ENCODE results near the gene CDCA3. TPM values are rescaled to one million over a fixed set of nuclear protein-coding genes. Genes with fewer than 3 reads are reported as not detected.

The CDCA3 gene
- total and polyA plus RNA-seq, 2 donors (not counting 1 experiment from before 2014, with no cell fraction given): 1.6 to 2.3 TPM

GRCh38 chr12:6899837-6900519, 48.9 kb upstream of the CDCA3 start:
- POLR2A ChIA-PET: no interaction called here
- TF ChIP-seq EZH2 (IDR thresholded peaks at IDR 0.05; ENCODE audit: borderline replicate concordance, insufficient read depth, low read depth, low read length, poor library complexity, severe bottlenecking) (no peak), CTCF (IDR thresholded peaks at IDR 0.05) (no peak)
- H3K27ac Mint-ChIP-seq: no peak overlapping the region
- H3K27me3 Mint-ChIP-seq: no peaks in the 10 kb centered on the region
- Histone ChIP-seq H3K27me3 (replicated peaks in 1 of 4; ENCODE audit: control extremely low read depth in 1 of 4, control insufficient read depth in 3 of 4, insufficient read depth in 4 of 4, low read length in 3 of 4) (no peaks in the 10 kb centered on the region), H2AFZ (ENCODE audit: insufficient read depth, low read depth, low read length, poor library complexity, severe bottlenecking) (peak overlapping the region; percentile 16), H3K27ac (ENCODE audit: low read length in 2 of 2) (no peak overlapping the region), H3K4me1 (ENCODE audit: control insufficient read depth in 2 of 2, insufficient read depth in 2 of 2, low read length in 2 of 2) (peaks cover 10 to 18% of the 10 kb centered on the region in 2 donors), H3K9me3 (ENCODE audit: control extremely low read depth in 1 of 3, control insufficient read depth in 2 of 3, insufficient read depth in 1 of 3, low read length in 2 of 3) (no peaks in the 10 kb centered on the region), H3K79me2 (ENCODE audit: control insufficient read depth, insufficient read depth, low read length) (no peaks in the 10 kb centered on the region), H3K36me3 (replicated peaks in 1 of 2; ENCODE audit: control extremely low read depth in 1 of 2, control insufficient read depth in 1 of 2, extremely low read depth in 1 of 2, insufficient read depth in 2 of 2, low read length in 1 of 2) (no peaks in the 10 kb centered on the region), H3K4me3 (ENCODE audit: control extremely low read depth in 1 of 5, extremely low read depth in 1 of 5, insufficient read depth in 1 of 5, low read depth in 2 of 5, low read length in 4 of 5) (no peak overlapping the region), H3K9ac (ENCODE audit: low read length) (no peak overlapping the region), H3K4me2 (replicated peaks; ENCODE audit: low read depth, low read length, poor library complexity, severe bottlenecking) (no peak overlapping the region), H4K20me1 (ENCODE audit: control insufficient read depth, insufficient read depth, low read length, poor library complexity, severe bottlenecking) (no peaks in the 10 kb centered on the region)
- H3K4me3 Mint-ChIP-seq: no peak overlapping the region
- ATAC-seq (ENCODE audit: low read depth): no peak
- DNase-seq: peak; percentile 32
- H3K4me1 Mint-ChIP-seq: peaks cover 8% of the 10 kb centered on the region
- no peaks in the 10 kb centered on the region for H3K9me3 Mint-ChIP-seq (ENCODE audit: insufficient read depth)
- WGBS (ENCODE audit: insufficient coverage): 43% methylated on average over 5 of the region's 10 CpGs
- intact Hi-C loops (cut with micrococcal nuclease): no loop called here
- CTCF ChIA-PET: interaction anchor here (0.5 to 1.5 kb wide), 3 partner anchors 8 to 142 kb away, joined by 3 to 5 read pairs (median 4); no protein-coding TSS in a partner anchor

GRCh38 chr12:6899427-6899826, 48.3 kb upstream of the CDCA3 start:
- Histone ChIP-seq H3K36me3 (replicated peaks in 1 of 2; ENCODE audit: control extremely low read depth in 1 of 2, control insufficient read depth in 1 of 2, extremely low read depth in 1 of 2, insufficient read depth in 2 of 2, low read length in 1 of 2) (no peaks in the 10 kb centered on the region), H3K27ac (ENCODE audit: low read length in 2 of 2) (no peak overlapping the region), H3K79me2 (ENCODE audit: control insufficient read depth, insufficient read depth, low read length) (no peaks in the 10 kb centered on the region), H3K4me1 (ENCODE audit: control insufficient read depth in 2 of 2, insufficient read depth in 2 of 2, low read length in 2 of 2) (peaks cover 8 to 14% of the 10 kb centered on the region in 2 donors), H4K20me1 (ENCODE audit: control insufficient read depth, insufficient read depth, low read length, poor library complexity, severe bottlenecking) (no peaks in the 10 kb centered on the region), H3K4me2 (replicated peaks; ENCODE audit: low read depth, low read length, poor library complexity, severe bottlenecking) (no peak overlapping the region), H3K27me3 (replicated peaks in 1 of 4; ENCODE audit: control extremely low read depth in 1 of 4, control insufficient read depth in 3 of 4, insufficient read depth in 4 of 4, low read length in 3 of 4) (no peaks in the 10 kb centered on the region), H3K9ac (ENCODE audit: low read length) (no peak overlapping the region), H3K4me3 (ENCODE audit: control extremely low read depth in 1 of 5, extremely low read depth in 1 of 5, insufficient read depth in 1 of 5, low read depth in 2 of 5, low read length in 4 of 5) (no peak overlapping the region), H2AFZ (ENCODE audit: insufficient read depth, low read depth, low read length, poor library complexity, severe bottlenecking) (peak overlapping the region; percentile 16), H3K9me3 (ENCODE audit: control extremely low read depth in 1 of 3, control insufficient read depth in 2 of 3, insufficient read depth in 1 of 3, low read length in 2 of 3) (no peaks in the 10 kb centered on the region)
- ChIA-PET CTCF (interaction anchor here (0.5 to 3.3 kb wide), 4 partner anchors 8 to 143 kb away, joined by 3 to 10 read pairs (median 4); partner anchors contain the start of gene SPSB2), POLR2A (no interaction called here)
- no peak for ATAC-seq (ENCODE audit: low read depth)
- no peak overlapping the region for H3K4me3 Mint-ChIP-seq
- no CpG with 5 or more reads among the region's 5 CpGs for WGBS (ENCODE audit: insufficient coverage)
- DNase-seq: no peak
- H3K9me3 Mint-ChIP-seq (ENCODE audit: insufficient read depth): no peaks in the 10 kb centered on the region
- intact Hi-C loops (cut with micrococcal nuclease): no loop called here
- no peak for TF ChIP-seq EZH2 (IDR thresholded peaks at IDR 0.05; ENCODE audit: borderline replicate concordance, insufficient read depth, low read depth, low read length, poor library complexity, severe bottlenecking)
- TF ChIP-seq CTCF (IDR thresholded peaks at IDR 0.05): no peak
- H3K4me1 Mint-ChIP-seq: peaks cover 8% of the 10 kb centered on the region
- H3K27me3 Mint-ChIP-seq: no peaks in the 10 kb centered on the region
- H3K27ac Mint-ChIP-seq: no peak overlapping the region

Data from B cell (primary cell).